ENCODE results near the gene DIO1.

DNA sequence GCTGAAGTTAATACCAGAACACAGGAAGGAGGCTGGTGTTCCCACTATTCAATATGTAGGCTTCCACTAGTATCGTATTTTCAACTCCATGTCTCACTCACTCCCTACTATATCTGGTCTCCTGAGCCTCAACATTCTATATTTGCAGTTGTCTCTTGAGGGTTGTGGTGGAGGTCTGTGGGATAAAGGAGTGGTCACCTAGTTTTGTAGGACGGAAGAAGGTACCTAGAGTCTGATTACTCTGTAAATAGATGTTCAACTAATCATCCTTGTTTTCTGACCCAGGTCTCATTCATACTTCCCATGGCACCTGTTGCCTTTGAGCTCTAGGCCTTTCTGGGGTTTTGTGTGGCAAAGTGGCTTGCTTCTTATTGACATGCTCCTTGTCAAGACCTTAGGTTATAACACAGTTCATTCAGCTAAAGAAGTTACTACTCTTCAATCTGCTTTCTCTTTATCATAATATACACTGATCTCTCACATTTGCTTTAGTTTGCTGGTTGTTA, 33.4 kb downstream of the DIO1 start:
- TF ChIP-seq SUZ12 (IDR thresholded peaks at IDR 0.05; ENCODE audit: extremely low read depth, insufficient read depth, insufficient read length): no peak
- no peak for TF ChIP-seq ZNF274 (IDR thresholded peaks at IDR 0.05; ENCODE audit: low read depth, low read length)

Data from NT2/D1 (cell line).